GM21381 (cell line): Measurements from ENCODE around the gene SLC22A3.
"Not testable (repeated sequence)": the region's sequence is repeated elsewhere in the genome, so short reads cannot be mapped to it uniquely, and the experiment has no call there.

Experiments
- ATAC-seq: cut with Tn5 transposase; IDR thresholded peaks from one replicate; pipeline ENCODE4 v1.9.1; 2021; ENCODE audit warnings: mild to moderate bottlenecking, moderate library complexity; ENCODE audit not compliant: unreplicated experiment

The SLC22A3 gene

DNA sequence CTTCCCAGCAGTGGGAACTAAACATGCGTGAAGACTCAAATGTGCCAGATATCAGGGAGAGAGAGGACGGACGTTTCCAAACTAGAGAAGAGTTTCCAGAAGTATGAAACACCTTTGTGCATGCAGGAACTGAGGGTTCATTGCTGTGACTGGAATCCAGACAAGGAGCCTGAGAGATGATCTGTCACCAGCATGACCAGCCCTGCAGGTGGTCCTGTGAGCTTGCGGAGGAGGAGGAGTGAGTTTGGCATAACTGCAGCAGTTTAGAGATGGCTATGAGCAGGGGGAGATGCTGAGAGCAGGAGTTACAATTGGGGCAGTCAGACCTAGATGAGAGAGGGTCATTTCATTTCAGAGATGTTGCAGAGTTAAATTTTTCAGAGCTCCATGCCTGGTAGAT is 89.6 kb downstream of the SLC22A3 start:
- no peak for ATAC-seq

DNA sequence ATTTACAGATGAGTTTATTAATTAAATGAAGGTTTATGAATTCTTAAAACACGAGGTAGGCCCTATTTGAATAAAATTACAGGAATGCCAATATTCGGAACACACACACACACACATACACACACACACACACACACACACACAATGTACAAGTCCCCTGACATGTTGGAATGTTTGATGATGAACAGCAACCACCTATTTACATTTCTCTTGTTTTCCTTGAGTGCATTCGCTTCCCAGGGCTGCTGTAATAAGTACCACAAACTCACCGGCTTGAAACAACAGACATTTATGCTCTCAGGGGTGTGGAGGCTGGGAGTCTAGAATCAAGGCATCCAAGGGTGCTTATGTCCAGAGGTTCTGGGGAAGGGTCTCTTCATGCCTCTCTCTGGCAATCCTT is 90.3 kb downstream of the SLC22A3 start:
- no peak for ATAC-seq

DNA sequence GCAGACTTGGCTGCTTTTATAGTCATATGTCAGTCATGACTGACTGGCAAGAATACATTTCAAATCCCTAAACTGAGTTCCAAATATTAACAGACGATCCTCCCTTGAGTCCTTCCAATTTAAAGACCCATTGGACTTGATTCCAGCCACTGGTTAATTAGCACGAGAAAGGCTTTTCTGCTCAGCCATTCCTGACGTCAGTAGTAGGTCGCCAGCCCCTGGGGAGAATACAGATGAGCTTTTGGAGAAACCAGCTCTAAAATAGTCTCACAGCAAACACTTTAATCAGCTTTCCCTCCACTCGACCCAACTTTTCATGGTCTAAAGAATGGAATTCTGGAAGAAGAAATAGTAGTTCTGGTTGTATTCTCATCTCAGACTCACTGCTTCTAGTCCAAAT is 91.6 kb downstream of the SLC22A3 start:
- no peak for ATAC-seq

DNA sequence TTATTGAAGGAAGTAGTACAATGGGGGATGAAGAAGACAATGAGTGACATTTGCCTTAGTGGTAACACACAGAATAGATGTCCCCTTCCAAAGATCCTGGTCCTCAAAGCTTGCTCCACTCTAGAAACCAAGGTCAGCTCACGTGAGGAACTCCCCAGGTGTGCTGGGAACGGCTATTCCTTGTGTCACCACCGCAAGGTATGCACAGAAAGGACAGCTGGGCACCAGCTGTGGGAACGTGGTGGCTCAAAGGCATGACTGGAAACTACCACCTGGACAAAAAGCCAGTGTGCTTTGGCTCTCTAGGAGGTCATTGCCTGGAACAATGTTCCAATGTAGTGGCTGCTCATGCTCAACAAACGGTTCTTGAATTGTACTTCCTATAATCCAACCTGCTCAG is 94.0 kb downstream of the SLC22A3 start:
- ATAC-seq = no peak

DNA sequence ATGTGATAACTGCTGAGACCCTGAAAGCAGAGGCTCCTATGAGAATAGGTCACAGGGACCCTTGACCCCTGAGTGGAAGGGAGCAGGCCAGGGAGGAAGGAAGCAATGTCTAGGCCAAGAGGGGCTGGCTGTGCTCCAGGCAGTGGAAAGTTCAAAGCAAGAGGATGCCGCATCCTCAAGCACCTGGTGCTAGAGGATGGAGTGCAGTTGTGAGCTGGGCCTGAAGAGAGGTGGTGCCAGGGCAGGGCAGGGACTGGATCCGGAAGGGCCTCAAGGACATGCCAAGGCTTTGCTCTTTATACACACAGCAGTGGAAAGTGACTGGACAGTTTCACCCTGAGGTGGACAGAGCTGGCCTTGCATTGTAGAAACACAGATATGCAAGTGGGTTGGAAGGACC is 97.0 kb downstream of the SLC22A3 start:
- no peak for ATAC-seq

DNA sequence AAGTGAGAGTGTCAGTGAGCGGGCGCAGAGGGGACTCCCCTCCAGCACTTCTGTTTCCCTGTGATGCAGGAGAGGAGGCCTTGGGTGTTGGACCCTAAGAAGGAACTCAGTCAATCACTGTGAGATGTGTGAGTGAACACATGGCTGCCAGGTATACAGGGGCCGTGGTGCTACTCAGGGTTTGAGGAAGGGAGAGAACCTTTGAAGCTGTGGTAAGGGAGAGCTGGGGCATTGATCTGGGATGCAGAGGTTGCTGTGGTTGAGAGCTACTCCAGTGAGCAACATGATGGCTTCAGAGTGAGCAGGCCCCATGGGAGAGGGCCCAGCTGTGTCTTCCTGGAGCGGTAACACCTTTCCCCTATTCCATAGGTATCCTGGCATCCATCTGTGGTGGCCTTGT is 99.2 kb downstream of the SLC22A3 start:
- ATAC-seq = no peak

DNA sequence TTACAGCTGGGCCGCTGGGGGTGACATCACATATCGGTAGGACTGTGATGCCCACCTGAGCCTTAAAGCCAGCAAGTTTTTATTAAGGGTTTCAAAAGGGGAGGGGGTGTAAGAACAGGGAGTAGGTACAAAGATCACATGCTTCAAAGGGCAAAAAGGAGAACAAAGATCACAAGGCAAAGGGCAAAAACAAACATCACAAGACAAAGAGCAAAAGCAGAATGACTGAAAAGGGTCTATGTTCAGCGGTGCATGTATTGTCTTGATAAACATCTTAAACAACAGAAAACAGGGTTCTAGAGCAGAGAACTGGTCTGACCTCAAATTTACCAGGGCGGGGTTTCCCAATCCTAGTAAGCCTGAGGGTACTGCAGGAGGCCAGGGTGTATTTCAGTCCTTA is 101.6 kb downstream of the SLC22A3 start:
- not testable (repeated sequence) for ATAC-seq

DNA sequence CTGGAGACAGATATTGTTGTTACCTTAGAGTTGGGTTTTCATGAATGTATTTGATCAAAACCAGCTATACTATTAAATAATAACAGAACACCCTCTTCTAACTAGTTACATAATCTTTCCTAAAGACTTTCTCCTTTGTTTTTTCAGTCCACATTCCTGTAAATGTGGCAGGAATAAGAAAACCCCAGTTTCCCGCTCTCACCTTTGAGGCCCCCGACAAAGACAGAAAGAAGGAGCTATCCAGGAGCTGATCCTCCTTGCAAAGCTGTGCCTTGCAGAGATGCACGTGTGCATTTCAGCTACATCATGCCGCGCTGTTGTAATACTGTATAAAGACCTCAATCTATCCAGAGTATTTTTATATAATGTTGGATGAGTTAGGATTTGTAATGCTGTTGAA is 102.7 kb downstream of the SLC22A3 start:
- ATAC-seq = no peak

DNA sequence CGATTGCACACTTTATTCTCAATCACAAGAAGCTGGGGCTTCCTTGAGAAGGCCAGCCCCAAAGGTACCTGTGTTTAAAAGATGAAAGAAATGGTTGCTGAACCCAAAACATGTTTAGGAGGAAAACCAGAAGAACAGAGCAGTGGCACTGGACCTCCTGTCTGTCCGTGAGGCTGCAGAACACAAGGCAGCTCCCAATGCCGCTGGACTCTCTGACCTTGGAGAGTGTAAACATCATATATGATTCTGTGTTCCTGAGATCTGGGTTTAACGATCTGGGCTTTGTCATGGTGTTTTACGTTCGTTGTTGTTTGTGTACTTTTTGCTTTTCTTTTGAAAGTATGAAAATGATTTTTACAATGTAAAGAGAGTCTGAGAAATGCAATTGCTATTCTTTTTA is 106.1 kb downstream of the SLC22A3 start:
- no peak for ATAC-seq

DNA sequence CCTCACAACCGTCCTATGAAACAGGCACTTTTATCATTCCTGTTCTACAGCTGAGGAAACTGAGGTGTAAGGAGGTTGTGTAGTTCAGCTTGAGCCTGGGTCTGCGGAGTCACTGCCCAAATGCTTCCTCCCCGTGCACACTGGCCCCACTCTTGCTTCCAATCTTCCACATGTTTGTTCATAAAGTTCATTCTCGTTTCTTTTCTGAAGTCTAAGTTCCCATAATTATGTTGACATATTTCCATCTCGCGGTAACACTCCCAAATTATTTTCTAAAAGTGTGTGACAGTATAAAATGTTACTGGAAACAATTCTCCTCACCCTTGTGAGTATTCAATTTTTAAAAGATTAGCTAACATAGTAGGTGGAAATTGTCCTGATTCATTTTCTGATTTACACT is 106.9 kb downstream of the SLC22A3 start:
- ATAC-seq = no peak

DNA sequence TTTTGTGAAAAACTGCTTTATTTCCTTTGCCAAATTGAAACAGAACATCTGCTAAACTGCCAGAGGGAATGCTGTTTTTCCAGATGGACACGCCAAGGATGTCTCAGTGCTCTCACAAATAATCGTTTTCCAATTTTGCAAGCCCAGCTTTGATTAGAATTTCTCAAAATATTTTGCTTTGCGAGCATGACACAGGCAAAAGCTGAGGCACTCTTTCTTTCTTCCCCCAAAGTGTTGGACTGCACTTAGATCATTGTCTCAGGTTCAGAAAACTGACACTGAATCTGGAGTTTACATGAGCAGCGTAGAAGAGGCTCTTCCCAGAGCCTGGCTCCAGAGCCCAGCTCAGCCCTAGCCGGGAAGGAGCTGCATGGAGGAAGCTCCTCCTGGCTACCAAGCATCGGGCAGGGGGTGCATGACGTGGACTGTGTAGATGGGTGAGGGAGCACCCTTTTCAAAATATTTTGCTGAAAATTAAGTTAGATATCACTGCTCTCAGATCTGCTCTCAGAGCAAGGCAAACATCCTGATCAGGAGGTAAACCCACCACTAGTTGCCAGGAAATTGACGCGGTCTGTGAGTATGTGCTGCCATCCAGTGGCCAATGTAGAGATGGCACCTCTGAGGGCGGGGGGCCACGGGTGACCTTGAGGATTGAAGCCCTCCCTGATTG is 107.5 kb downstream of the SLC22A3 start:
- ATAC-seq = peak; percentile 84

DNA sequence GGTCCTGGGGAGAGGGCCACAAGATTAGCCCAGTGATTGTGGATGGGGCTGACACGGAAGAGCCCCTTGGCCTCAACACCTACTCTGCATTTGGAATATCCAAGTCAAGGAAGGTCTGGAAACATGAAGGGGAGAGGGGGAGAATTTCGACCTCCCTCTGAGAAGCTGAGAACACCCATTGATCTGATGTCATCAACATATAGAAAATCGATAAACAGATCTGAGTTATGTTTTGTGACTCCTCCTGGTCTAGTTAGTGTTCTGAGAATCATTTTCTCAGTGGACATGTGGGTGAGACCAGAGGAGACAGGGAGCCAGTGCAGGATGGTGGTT is 108.0 kb downstream of the SLC22A3 start:
- ATAC-seq = no peak

DNA sequence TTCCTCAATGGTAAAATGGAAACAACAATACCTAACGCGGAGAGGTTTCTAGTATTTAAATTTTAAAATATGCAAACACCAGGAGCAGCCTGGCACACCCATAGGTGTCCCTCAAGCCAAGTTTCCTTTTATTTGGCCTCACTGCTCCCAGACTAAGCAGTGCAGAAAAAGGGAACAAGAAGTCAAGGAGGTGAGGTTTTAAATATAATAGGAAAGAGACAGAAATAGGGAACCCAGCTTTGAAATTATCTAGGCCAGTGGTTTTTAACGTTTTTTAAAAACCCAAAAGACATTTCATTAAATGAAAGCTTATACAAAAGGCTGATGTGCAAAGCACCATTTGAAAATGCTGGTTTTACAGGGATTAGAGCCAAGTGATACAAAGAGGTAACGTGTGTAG is 109.6 kb downstream of the SLC22A3 start:
- no peak for ATAC-seq

DNA sequence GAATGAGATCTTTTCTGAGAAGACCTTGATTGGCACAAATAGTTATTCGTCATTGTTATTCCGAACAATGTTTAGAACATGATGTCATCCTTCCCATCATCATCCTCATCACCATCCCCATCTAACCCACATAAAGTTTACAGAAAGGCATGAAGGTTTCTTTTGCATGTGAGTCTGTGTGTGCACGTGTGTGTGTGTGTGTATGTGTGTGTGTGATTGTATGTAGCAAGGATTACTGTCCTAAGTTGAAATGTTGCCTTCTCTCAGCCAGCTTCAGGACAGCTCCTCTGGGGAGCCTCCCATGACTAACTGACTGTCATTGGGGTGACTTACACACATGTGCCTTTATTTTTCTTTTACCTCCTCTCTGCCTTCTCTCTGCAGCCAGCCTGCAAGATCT is 113.5 kb downstream of the SLC22A3 start:
- ATAC-seq = no peak

DNA sequence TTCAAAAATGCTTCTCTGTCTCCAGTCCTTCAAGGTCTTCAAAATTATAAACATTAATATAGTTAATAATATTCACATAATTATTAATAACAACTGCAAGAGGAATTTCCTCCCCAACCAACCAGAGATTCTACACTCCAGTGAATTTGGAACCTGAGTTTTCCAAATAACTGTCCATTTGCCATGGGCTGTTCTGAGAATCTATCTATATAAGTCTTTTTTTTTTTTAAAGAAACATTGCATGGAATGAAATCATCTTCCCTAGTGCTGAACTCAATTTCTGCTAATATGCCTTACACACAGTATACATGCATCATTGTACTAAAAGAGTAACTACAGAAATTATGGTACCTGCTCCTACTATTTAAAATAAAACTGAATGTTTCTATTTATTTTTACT is 113.9 kb downstream of the SLC22A3 start:
- ATAC-seq = peak; percentile 2

DNA sequence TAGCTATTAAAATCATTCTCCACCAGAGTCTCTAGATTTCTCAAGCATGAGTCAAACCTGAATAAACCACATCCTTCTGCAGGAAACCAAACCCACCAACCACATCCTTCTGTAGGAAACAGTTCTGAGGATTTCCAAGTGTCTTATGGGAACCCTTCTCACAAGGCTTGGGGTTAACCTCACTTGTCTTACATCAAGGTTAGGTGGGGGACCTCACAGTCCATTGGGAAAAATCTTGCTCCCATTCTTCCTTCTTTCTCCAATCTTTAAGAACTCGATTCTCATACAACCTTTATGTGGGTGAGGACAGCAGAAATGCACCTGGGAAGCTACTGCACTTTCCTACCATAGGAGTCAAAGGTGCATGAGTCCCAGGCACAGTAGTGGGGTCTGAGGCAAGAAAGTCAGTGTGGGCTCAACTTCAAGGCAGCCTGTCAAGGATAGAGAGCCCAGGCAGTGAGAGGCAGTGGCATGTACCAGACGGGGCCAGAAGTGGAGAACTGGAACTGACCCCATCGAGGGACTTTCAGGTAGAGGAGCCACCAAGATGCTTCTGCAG is 114.5 kb downstream of the SLC22A3 start:
- peak; percentile 95 for ATAC-seq

DNA sequence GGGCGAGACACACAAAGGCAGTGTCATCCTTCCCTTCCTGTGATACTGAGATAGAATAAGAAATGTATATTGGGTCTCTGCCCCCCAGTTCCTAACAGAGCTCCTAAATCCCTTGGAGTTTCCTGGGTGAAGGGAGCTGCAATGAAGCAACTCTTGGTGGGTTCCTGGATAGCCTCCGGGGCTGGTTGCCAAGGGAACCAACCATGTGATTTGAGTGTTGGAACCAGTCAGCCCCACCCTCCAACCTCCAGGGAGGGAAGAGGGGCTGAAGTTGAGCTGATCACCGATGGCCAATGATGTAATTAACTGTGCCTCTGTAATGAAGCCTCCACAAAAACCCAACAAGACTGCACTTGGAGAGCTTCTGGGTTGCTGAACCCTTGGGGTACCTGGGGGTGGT is 116.6 kb downstream of the SLC22A3 start:
- no peak for ATAC-seq

DNA sequence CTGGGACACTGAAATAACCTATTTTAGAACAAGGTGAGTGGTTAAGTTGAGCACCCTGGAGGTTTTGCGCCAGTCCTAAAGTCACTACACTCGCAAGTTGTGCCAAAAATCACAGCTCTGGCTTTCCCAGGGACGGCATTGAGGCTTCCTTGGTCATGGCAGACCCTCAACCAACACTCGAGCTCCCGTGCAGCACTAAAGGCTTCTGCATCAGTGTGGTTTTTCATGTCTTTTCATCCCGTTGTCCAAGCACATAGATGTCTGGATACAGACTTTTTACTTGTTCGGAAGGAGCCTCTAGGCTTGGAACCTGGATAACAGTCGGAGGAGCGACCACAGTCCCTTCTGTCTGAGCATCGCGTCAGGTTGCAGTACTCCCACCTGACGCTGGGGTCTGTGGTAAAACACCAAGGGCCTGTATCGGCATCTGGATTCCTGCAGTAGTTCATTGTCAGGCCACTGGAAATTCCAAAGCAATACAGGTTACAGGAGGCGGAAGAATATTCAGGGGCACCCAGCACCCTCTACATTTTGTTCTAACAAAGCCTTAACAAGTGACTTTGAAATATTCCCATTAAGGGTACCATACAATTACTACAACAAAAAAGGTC is 119.2 kb downstream of the SLC22A3 start:
- not testable (repeated sequence) for ATAC-seq

DNA sequence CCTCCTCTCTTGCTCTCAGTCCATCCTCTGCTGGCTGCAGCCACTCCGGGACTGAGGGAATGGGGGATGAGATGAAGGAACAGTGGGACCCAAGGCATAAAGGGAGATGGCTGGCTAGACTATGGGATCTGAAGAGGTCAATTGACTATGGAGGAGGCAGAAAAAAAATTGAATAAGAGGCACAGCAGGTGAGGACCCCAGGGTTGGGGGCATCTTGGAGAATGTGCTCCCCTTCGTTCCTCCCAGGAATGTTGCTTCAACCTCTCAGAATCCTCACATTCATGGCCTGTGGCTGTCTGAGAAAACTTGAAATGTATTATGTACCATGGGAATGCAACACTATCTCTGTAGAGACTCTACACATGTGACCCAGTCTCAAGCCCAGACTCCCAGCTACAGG is 121.0 kb downstream of the SLC22A3 start:
- no peak for ATAC-seq

DNA sequence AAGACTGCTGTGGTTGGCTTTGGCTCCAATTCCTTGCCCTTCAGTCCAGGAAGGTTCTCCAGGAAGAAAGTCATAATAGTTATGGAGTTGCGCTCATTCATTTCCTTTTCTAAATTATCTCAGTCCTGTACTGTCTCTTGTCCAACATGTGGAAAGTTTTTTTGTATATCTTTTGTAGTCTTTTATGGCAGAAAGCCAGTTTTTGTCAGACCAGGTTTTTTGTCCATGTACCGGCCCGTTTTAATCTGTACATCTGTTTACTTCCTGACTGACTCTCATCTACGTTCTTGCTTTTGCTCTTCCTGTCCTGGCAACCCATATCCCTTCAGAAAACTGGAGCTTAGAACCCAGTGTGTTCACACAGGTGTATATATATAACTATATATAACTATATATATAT is 127.9 kb downstream of the SLC22A3 start:
- not testable (repeated sequence) for ATAC-seq

DNA sequence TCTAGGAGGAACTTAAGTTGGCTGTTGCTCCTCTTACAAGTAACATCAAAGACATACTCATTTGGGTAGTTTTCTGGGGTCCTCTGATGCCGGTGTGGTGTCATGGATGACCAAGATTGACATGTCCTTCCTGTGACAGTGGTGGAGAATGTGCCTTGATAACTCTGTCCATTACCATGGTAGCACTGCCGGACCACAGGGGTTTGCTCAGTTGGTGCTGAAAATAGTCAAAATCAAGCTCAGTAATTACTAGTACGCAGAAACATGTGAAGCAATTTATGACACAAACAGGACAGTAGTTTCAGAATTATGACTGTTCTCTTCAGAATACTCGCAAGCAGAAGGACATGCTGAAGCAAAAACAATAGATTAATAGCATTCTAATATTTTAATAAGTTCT is 128.9 kb downstream of the SLC22A3 start:
- not testable (repeated sequence) for ATAC-seq

DNA sequence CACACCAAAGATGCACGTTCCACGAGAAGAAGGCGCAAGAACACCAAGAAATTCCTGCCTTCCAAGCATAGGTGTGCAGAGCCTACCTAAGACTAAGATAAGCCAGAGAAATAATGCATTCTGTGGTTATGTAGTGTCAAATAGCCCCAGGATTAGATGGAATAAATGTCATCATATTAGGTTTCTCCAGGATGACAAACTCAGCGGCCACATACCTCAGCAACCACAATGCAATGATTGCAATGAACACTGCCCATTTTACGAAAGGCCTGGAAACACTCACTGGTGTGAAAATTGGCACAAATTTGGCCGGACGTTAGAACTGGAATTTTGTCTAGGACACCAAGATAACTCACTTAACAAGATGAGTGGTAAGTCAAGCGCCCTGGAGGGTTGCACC is 129.7 kb downstream of the SLC22A3 start:
- ATAC-seq = no peak

DNA sequence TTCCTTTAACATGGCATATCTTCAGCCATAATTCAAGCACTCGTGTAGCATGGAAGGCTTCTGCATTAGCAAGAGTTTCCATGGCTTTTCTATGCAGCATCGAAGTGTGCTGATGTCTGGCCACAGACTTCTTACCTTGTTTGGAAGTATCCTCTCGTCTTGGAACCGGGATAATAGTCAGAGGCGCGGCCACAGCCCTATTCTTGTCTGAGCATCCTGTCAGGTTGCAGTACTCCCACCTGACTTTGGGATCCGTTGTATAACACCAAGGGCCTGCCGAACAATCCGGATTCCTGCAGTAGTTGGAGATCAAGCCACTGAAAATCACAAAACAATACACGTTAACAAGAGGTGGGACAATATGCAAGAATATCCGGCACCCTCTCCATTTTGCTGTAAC is 138.9 kb downstream of the SLC22A3 start:
- no peak for ATAC-seq
